Umbilical cord (tissue), 2 donors: ENCODE data around the gene ZNF212. TPM values are rescaled to one million over a fixed set of nuclear protein-coding genes. Genes with fewer than 3 reads are reported as not detected.

Source experiments
- DNase-seq: peaks from one replicate; pipeline ENCODE4 v3.0.0-alpha.2; 2015; ENCODE audit warnings: low spot score
- total RNA-seq: library from RNA; depleted of rRNA; stranded (reverse); fragments of >200 nt; gene quantifications from one replicate; pipeline ENCODE4 v1.2.3, GENCODE V29; 2014; ENCODE audit warnings: low replicate concordance; ENCODE audit not compliant: insufficient read depth

Gene ZNF212
- total RNA-seq, 1 donor from 2014 or later, result 1.7 TPM

DNA sequence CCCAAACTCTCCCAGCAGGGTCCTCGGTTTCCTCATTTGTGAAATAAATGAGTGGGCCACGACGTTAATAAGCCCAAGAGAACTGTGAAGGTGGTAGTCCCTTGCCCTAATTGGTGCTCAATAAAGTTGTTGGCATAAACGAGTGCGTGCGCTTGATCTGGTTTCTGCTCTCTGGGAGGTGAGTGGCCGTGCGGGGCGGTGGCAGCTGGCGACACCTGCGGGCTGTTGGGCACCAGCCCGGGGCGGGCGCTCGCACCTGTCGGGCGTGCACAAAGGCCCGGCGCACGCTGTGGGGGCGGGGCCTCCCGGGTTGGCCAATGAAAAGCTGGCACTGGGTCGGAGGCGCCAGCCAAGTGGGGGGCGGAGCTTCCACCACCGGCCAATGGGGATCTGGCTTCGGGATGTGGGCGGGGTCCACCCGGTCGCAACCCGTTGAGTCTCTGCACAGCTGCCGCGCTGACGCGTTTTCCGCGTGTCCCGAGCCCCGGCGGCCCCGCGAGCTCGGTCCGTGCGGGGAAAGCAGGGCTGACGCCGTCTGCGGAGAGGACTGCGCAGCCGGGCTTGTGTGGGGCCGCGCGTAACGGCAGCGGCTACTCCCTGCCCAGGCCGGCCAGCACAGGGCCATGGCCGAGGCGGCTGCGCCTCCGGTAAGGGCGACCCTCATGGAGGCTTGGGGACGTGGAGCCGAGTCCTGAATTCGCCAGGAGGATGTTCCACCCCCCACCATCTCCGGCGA lies 45.6 kb downstream of the ZNF212 start:
- peak; percentile 89 for DNase-seq

DNA sequence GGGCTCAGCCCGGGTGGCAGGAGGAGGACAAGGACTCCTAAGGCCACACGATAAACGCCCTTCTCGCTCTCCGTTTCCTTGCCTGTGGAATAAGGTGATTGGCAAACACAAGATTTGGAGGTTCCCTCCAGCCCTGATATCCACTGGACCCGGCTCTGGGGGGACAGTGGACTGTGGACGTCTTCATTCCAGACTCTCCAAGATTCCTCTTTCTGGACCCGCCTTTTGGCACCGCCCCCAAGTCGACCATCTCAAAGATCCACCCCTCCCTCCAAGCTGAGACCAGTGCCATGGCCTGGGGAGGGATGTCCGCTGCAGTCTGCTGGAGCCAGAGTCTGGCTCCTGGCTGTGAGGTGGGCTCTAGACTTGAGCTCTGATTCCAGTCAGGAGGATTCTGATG lies 46.2 kb downstream of the ZNF212 start:
- DNase-seq, result peak; percentile 52

DNA sequence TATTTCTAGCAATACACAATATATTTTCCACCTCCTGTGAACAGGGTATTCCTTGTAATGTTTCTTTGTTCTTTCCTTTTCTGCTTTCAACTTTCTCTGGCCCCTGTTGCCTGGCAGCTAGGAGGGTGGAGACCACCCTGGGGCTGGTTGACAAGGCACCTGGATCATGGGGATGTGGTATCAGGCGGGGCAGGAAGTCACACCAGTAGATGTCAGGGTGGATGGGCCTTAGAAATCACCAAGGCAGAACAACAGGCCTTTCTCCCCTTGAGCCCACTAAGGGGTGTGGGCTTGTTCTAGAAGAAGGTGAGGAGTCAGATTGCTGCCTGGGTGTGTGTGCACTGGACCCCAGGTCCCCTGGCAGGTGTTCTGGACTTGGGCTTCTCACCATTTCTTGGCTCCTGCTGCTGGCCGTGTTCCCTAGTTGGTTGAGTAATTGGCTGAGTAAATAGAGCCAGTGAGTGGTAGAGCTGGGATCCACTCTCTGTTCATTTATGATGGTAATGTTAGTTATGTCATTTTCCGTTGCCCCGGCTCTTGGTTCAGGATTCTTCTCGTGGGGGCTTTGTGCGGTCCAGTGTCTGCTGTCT lies 47.5 kb downstream of the ZNF212 start:
- DNase-seq, result no peak

DNA sequence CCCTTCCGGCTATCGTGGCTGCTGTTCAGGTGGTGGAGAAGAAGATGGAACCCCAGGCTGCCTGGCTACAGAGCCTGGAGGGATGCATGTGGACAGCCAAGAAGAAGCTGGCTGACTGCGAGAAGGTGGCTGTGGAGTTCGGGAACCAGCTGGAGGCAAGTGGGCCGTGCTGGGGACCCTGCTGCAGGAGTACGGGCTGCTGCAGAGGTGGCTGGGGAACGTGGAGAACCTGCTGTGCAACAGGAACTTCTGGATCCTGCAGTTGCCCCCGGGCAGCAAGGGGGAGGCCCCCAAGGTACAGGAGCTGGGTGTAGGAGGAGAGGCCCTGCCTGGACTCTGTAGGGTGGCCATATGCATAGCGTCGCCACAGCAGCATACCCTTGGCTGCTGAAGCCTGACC lies 48.2 kb downstream of the ZNF212 start:
- DNase-seq, result no peak

DNA sequence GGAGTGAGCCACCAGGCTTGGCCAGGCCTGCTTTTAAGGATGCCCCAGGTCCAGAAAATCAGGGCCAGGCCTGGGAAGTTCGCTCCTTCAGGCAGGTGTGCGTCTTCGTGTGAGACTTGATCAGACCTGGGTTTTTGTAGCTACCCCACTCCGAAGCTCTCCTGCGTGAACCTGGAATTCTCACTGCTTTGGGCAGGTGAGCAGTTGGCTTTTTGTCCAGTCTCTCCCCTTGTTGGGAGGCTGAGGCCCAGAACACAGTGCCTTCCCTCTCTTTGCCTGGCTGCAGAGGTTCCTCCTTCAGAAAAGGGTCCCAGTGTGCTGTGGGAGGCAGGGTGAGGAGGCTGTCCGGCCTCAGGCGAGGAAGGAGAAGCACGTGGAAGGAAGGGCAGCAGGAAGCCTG lies 49.8 kb downstream of the ZNF212 start:
- no peak for DNase-seq

DNA sequence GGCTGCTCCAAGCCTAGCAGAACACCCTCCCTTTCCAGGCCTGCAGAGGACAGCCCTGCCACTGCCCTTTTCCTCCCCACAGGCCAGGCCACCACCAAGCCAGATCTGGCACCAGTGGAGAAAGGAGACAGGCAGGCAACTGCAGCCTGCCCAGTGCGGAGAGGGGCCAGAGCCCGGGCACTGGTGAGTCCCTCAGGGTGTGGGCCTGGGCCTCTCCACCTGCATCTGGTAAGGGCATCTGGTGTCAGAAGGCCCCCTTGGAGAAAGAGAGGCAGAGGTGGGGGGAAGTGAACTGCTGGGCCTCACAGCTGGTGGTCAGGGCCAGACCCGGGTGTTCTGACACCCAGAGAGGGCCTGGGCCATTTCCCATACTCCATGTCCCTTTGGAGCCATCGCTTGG lies 50.4 kb downstream of the ZNF212 start:
- no peak for DNase-seq

DNA sequence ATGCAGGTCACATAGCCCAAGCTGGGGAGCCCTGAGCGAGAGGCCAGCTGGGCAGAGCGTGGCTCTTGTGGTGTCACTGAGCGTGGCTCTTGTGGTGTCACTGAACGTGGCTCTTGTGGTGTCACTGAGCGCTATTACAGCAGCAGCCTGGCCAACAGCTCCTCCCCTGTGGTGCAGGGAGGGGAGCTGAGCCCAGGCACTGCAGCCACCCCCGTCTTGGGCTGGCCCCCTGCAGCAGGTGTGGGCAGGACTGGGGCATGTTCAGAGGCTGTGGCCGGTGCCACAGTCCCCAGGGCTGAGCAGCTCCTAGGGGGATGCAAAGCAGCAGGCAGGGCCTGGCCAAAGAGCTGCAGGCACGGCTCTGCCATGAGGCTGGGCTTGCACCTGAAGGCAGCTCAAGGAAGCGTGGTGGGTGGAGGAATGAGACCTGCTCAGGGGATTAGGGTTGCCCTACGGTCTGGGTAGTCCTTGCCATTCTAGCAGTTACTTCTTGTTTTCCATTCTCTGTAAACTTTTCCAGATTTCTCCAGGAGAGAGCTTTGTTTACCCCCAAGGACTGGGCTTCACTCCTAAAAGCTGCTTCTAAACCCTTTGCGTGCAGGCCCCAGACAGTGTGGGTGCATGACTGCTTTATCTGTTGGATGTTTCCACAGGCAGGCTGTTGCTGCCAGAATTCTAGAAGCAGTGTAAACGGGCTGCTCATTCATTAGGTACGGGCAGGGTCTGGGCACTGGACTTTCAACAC lies 51.8 kb downstream of the ZNF212 start:
- DNase-seq, result no peak

DNA sequence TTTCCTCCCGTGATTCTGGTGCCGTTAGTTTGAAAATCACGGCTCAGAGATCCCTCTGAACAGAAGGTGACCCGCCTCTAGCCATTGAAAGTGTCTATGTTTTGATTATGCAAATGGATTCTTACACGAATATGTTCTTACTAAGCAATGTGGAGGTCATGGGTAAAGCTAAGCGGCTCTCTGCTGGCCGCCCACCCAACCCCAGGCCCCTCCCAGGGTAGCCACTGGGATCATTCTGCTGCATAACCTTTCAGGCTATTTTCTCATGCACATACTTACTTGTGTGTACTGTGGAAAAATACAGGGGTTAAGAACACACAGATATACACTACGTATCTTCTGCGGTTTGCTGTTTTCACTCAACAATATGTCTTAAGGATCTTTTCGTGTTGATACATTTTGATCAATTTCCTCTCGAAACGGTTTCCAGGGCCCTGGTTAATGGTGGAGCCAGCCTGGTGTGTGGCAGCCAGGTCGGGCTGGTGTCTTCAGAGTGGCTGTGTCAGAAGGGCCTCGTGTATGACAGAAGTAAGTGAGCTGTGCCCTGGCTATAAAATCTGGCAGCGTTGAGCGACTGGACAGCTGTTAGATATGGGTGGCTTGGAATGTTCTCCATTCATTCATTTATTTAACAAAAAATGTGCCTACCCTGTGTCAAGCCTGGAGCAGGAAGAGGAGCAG lies 52.5 kb downstream of the ZNF212 start:
- DNase-seq, result no peak

DNA sequence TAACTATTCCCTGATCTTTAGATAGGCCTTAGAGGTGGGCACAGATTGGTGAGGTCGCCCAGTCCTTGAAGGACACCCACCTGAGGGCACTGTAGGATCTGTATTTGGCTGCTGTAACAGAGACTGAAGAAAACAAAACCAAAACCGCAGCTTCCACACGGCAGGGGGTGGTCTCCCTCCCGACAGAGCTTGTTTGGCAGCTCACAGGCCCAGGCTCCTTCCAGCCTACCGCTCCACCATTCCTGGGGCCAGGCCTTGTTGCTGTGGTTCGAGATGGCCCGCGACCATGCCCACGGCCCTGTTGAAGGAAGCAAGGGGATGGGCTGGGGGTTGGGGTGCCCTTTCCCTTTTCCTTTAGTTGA lies 53.0 kb downstream of the ZNF212 start:
- DNase-seq, result no peak

DNA sequence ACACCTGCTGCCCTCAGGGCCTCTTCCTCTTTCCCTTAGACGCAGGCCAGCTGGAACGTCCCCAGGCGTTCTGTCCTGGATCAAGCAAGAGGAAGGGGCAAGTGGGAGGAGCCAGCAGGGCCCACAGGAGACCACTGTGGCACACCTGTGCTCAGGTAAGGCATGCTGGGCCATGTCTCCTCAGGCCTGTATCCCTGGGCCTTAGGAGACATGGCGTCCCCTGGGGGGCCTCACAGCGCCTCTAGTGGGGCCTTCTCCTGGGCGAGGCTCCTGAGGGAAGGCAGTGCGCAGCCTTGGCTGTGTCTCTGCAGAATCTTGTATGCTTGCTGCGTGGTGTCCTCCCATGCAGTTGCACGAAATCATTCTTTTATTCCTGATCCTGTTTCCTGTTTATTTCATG lies 53.9 kb downstream of the ZNF212 start:
- no peak for DNase-seq

DNA sequence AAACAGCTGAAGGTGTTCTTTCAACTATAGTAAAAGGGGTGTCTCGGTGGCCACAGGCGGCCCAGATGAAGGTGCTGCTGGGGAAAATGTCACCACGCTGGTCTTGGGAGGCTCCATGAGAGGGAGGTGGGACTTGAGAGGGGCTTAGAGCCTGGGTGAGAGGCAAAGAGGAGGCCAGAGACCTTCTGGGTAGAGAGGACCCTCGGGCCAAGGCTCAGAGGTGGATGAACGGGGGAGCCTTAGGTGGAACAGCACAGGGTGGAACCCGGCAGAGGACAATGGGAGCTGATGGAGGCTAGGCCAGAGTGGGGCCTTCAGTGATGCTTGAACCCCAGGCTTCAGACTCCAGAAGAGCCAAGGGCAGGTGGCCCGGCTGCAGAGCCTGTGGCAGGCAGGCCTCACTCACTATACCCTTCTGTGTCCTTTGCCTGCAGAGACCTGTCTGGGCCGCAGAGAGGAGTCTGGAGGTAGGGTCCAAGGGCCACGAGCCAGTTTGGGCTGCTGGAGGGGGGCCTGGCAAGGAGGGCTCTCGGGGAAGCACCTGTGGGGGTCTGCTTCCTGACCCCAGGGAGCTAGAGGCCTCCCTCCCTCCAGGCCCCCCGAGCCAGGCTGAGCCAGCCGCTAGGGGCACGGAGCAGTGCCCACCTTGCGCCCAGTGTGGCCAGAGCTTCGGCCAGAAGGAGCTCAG lies 54.6 kb downstream of the ZNF212 start:
- DNase-seq, result no peak

DNA sequence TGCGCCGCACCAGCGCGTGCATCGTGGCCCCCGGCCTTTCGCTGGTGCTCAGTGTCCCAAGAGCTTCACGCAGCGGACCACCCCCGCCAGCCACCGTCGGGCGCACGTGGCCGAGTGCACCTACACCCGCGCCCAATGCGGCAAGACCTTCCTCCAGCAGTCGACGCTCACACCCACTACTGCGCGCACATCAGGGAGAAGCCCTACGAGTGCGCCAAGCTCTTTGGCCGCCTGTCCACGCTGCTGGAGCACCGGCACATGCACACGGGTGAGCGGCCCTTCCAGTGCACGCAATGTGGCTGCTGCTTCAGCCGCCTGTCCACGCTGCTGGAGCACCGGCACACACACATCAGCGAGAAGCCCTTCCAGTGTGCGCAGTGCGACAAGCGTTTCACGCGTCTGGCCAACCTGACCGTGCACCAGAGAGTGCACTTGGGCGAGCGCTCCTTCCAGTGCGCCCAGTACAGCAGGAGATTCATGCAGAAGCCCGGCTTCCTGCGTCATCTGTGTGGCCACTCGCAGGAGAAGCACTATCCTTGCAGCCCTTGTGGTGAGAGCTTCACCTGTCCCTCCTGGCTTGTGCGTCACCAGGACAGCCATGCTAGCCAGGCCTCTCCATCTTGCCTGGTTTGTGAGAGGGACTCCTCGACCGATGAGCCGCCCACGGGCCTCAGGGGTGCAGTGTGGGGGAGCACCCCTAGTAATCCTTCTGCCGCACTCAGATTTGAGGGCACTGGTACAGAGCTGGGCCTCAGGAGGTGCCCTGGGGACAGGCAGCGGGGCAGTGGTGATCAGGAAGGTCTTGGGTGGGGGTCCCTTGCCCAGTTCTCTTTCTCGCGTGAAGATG lies 55.4 kb downstream of the ZNF212 start:
- DNase-seq, result no peak

DNA sequence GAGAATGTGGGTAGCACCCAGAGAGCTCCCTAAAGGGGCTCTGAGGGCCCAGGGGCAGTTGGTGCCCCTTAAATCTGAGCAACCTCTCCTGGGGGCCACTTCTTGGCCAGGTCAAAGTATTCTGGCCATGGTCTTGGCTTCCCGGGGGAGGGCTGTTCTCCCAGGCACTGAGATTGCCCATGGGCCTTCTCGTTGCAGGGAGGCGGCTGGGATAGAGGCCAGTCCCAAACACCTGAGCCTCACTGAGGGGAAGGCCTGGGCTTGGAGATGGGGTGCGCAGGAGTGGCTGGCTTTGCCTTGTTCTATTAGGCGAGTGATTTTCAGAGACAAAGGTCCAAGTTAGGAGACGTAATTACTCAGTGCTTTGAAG lies 56.0 kb downstream of the ZNF212 start:
- no peak for DNase-seq

DNA sequence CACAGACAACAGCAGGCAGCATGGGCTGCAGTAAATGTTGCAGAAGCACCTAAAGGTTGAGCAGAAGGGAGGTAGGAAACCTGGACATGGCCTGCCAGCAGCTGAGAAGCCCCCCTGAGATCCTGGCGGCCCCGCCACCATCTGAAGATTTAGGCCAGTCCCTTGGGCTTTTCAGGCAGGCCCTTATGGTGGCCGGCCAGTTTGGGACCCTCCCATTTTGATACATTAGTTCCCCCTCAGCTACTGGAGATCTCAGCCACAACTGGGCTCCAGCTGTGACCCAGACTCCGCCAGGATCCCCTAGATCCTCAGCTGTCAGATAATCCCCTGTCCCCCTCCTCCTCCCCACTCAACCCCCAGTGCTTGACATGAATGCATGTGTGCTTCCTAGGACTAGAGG lies 56.9 kb downstream of the ZNF212 start:
- DNase-seq, result no peak

DNA sequence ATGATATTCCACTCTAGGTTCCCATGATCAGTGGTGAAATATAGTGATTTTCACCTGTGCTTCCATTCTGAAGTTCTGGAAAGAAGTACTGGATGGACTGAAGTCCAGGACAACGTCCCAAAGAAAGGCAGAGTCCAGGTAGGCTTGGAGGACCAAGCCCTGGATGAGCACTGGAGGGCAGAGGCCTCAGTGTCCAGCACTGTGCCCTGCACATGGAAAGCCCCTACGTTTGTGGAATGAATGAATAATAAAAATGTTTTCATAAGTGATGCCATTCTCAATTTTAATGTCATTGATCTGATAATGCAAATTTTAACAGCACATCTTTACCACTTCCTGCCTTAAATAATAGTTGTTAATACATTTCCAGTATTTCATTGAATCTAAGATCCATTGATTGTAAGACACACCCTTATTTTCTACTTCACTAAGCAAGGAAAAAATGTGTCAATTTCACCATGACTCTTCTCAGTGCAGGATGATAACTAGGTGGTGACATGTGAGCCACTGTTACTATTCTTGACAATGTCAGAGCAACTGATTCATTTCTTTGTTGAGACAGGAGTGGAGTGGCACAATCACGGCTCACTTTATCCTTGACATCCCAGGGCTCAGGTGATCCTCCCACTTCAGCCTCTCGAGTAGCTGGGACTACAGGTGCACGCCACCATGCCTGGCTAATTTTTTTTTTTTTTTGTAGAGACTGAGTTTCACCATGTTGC lies 57.7 kb downstream of the ZNF212 start:
- no peak for DNase-seq

DNA sequence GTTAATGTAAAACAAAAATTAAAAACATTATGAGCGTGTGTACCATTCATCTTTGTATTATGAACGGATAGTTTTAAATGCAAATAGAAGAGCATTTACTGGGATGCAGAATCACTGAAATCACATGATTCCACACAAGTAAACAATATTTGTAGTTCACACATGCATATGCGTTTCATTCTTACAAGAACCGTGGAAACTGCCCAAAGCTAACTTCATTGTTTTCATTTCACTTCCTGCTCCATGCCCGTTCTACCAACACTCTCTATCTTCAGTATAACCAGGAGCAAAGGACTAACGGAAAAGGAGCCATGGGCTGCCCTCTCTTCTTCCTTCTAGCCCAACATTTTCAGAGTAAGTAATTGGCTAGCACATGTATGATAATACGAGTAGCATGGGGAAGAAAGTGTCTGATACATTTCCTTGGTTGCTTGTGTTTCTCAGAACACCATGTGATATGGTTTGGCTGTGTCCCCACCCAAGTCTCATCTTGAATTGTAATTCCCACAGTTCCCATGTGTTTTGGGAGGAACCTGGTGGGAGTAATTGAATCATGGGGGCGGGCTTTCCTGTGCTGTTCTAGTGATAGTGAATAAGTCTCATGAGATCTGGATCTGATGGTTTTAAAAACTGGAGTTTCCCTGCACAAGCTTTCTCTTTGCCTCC lies 61.3 kb downstream of the ZNF212 start:
- no peak for DNase-seq

DNA sequence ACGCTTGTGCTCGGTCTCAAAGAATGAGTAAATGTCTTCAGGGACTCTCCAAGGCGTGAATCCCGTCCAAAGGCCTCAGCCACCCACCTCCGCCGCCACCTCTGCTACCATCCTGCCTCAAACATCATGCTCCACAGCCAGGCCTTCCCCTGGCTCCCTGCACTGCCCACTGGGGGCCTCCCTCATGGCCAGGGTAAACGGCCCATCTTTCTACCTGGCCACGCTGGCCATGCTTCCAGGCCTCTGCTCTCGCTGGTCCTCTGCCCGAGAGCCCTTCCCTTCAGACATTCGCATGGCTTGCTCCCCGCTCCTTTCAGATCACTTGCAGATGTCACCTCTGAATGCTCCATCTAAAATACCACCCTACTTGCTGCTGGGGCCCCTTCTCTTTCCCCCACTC lies 62.8 kb downstream of the ZNF212 start:
- DNase-seq, result no peak

DNA sequence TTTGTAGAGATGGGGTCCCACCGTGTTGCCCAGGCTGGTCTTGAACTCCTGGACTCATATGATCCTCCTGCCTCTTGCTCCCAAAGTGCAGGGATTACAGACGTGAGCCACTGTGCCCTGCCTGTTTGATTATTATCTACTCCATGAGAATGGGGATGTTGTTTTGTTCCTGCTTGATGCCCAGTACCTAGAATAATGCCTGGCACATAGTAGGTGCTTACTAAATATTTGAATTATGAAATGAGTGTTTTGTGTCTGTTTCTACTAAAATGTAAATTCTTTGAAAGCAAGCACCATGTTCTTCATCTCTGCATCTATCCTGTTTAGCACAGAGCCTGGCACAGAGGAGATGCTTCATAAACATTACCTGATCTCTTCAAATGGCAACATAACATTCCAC lies 63.4 kb downstream of the ZNF212 start:
- DNase-seq, result no peak

DNA sequence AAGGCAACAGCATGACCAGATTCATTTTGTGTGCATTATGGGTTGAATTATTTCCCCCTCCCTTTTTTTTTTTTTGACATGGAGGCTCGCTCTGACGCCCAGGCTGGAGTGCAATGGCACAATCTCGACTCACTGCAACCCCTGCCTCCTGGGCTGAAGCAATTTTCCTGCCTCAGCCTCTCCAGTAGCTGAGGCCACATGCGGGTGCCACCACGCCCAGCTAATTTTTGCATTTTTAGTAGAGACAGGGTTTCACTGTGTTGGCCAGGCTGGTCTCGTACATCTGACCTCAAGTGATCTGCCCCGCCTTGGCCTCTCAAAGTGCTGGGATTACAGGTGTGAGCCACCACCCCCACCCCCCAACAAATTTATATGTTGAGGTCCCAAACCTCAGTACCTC lies 64.6 kb downstream of the ZNF212 start:
- no peak for DNase-seq
